GM10266 (cell line): ENCODE results near the gene LRRC63.
"Not testable (repeated sequence)": the region's sequence is repeated elsewhere in the genome, so short reads cannot be mapped to it uniquely, and the experiment has no call there.

Experiments
- DNase-seq: peaks from one replicate; pipeline ENCODE4 v3.0.0; 2012; ENCODE audit errors: extremely low spot score
- CTCF ChIP-seq: IDR thresholded peaks from 2 replicates; pipeline ENCODE4 v1.5.1; 2012; ENCODE audit warnings: mild to moderate bottlenecking, low read depth; ENCODE audit not compliant: control insufficient read depth, insufficient read depth; ENCODE audit errors: missing control alignments

Gene LRRC63

DNA sequence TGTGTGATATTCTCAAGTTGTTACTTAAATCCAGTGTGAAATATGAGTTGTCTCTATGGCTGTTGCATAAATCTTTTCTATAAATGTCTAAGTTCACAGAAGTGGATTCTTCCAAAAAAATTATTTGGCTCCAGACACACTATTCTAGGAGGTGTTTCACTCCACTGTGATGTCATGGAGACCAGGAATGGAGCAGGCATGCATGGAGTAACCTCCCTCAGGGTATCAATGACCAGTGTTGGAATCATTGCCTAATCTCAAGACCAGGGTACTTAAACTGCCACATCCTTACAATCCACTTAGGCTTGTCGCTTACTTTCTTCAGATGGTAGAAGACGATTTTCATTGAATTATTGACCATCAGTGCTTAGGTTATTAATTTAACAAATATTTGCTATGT is 55.4 kb downstream of the LRRC63 start:
- TF ChIP-seq CTCF: no peak
- no peak for DNase-seq

DNA sequence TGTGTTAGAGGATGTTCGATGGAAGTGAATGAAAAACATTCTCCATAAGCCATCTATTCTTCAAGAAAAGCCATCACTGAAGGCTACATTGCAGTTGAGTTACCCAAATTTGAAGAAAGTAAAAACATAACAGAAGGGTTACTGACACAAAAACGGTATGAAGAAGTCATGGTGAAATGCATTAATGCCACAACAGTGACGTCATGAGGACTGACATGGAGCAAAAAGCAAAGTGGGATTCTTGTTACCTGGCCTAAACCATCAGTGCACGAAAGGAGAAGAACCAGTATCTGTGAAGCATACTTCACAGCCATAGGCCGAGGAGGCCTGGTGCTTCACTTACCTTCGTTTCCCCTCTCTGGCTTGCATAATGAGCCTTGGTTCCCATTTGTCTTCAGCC is 58.7 kb downstream of the LRRC63 start:
- no peak for DNase-seq
- TF ChIP-seq CTCF: no peak

DNA sequence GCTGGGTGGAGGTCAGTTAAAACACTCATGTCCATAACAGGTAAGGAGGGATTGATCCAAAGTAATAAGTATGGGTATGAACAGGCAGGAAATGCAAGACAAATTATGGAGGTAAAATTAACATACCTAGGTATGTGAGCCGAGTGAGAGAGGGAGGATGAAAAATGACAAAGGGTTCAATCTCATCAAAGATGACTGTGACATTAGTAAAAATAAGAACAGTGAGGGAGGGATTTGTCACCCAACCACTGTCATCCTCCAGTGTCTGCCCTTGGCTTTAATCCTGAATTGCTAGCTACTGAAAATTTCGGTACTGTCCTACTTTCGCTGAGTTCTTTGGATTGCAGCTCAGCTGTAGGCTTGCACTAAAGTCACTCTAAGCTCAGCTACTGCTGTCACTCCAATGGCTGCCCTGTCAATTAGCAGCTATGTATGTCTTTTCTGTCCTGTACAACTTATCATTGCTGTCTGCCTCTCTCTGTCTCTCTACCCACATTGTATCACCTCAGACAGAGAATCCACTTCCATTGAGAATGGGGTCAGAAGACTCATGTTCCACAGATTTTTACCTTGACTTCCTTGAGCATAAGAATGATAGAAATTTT is 62.5 kb downstream of the LRRC63 start:
- no peak for TF ChIP-seq CTCF

GRCh38 chr13:46278474-46278873 is 66.7 kb downstream of the LRRC63 start:
- no peak for TF ChIP-seq CTCF
- no peak for DNase-seq

More for the DNA sequence above, 62.5 kb downstream of the LRRC63 start:
- no peak for DNase-seq

- TF ChIP-seq CTCF: no peak
- no peak for DNase-seq
Measured at GRCh38 chr13:46281779-46282178, 70.1 kb downstream of the LRRC63 start.

GRCh38 chr13:46283912-46284824 is 72.4 kb downstream of the LRRC63 start:
- not testable (repeated sequence) for DNase-seq

- no peak for DNase-seq
- TF ChIP-seq CTCF: no peak
Measured at GRCh38 chr13:46286972-46287371, 75.2 kb downstream of the LRRC63 start.
